Measurements from ENCODE around the gene CELA1.
"Not testable (repeated sequence)": the region's sequence is repeated elsewhere in the genome, so short reads cannot be mapped to it uniquely, and the experiment has no call there.

- not testable (repeated sequence) for TF ChIP-seq POLR2A, POLR2AphosphoS5, TAF1 (IDR thresholded peaks at IDR 0.05; ENCODE audit: low read depth, low read length)
Observed at GRCh38 chr12:51294097-51294496, 52.4 kb downstream of the CELA1 start.

Data from GM12891 (cell line).